ENCODE measurements around the gene LRP6. TPM values are rescaled to one million over a fixed set of nuclear protein-coding genes. Genes with fewer than 3 reads are reported as not detected.

Gene LRP6
- polyA plus RNA-seq, 1 donor from 2014 or later = 33.5 TPM

GRCh38 chr12:12166751-12167150 is 100.1 kb downstream of the LRP6 start:
- Histone ChIP-seq H3K9me3 (ENCODE audit: low read length) (no peaks in the 10 kb centered on the region), H3K9me2 (ENCODE audit: insufficient read depth, low read length) (no peaks in the 10 kb centered on the region), H3F3A (ENCODE audit: insufficient read depth, low read length, poor library complexity, severe bottlenecking) (no peaks in the 10 kb centered on the region), H3K27ac (ENCODE audit: low read length) (no peak overlapping the region), H3K4me2 (ENCODE audit: low read length) (no peak overlapping the region), H3K9ac (ENCODE audit: low read length) (no peak overlapping the region), H3K27me3 (ENCODE audit: insufficient read depth, low read depth, low read length) (no peaks in the 10 kb centered on the region), H2AFZ (ENCODE audit: low read depth, low read length) (no peak overlapping the region), H4K20me1 (ENCODE audit: insufficient read depth) (no peaks in the 10 kb centered on the region), H3K4me3 (ENCODE audit: low read length) (no peak overlapping the region), H3K36me3 (ENCODE audit: insufficient read depth, low read length) (no peaks in the 10 kb centered on the region), H3K79me2 (replicated peaks; ENCODE audit: insufficient read depth, low read length) (no peaks in the 10 kb centered on the region)
- TF ChIP-seq POLR2AphosphoS5 (IDR thresholded peaks at IDR 0.05) (no peak), REST (IDR thresholded peaks at IDR 0.05; ENCODE audit: borderline replicate concordance) (no peak)

GRCh38 chr12:12159988-12160387 is 106.9 kb downstream of the LRP6 start:
- Histone ChIP-seq H3K27ac (ENCODE audit: low read length) (no peak overlapping the region), H3K27me3 (ENCODE audit: insufficient read depth, low read depth, low read length) (no peaks in the 10 kb centered on the region), H3K79me2 (replicated peaks; ENCODE audit: insufficient read depth, low read length) (no peaks in the 10 kb centered on the region), H3K4me2 (ENCODE audit: low read length) (no peak overlapping the region), H3K9me2 (ENCODE audit: insufficient read depth, low read length) (no peaks in the 10 kb centered on the region), H4K20me1 (ENCODE audit: insufficient read depth) (no peaks in the 10 kb centered on the region), H3F3A (ENCODE audit: insufficient read depth, low read length, poor library complexity, severe bottlenecking) (no peaks in the 10 kb centered on the region), H3K4me3 (ENCODE audit: low read length) (no peak overlapping the region), H3K9me3 (ENCODE audit: low read length) (no peaks in the 10 kb centered on the region), H3K9ac (ENCODE audit: low read length) (no peak overlapping the region), H2AFZ (ENCODE audit: low read depth, low read length) (no peak overlapping the region), H3K36me3 (ENCODE audit: insufficient read depth, low read length) (peaks cover 9% of the 10 kb centered on the region)
- TF ChIP-seq TAF1 (IDR thresholded peaks at IDR 0.05; ENCODE audit: low read depth) (no peak), REST (IDR thresholded peaks at IDR 0.05; ENCODE audit: borderline replicate concordance) (no peak), MXI1 (conservative IDR thresholded peaks at IDR 0.05; ENCODE audit: poor library complexity, severe bottlenecking) (no peak), RAD21 (conservative IDR thresholded peaks at IDR 0.05) (no peak), EZH2 (IDR thresholded peaks at IDR 0.05; ENCODE audit: borderline replicate concordance, insufficient read depth, low read length, poor library complexity, severe bottlenecking) (no peak), CTCF (IDR thresholded peaks at IDR 0.05; ENCODE audit: poor library complexity, severe bottlenecking) (no peak), POLR2AphosphoS5 (IDR thresholded peaks at IDR 0.05) (no peak), EP300 (conservative IDR thresholded peaks at IDR 0.05; ENCODE audit: poor library complexity, severe bottlenecking) (no peak), SMC3 (conservative IDR thresholded peaks at IDR 0.05; ENCODE audit: poor library complexity) (no peak)
